Heart right ventricle (tissue), 16 donors: ENCODE data around the gene HSD3B1. TPM values are rescaled to one million over a fixed set of nuclear protein-coding genes. Genes with fewer than 3 reads are reported as not detected.

Source experiments
- ATAC-seq, 8 donors: fragments of 200-7000 bp; cut with Tn5 transposase; one replicate each; pipeline ENCODE4 v1.9.1; 2020; ENCODE audit warnings: mild to moderate bottlenecking in 8 of 8, moderate library complexity in 8 of 8, moderate number of reproducible peaks in 1 of 8
- DNase-seq, 2 donors: peaks; one replicate each; pipeline ENCODE4 v3.0.0-alpha.2; 2020
- H3K27ac ChIP-seq, 10 donors: fragments of 200-600 bp; sonication (generic) in 2 of 10; one replicate each; pipeline versions ENCODE4 v1.5.0 to v1.8.0; 2020 to 2022; ENCODE audit warnings: mild to moderate bottlenecking in 3 of 10
- H3K27me3 ChIP-seq, 7 donors: fragments of 200-600 bp; one replicate each; pipeline ENCODE4 v1.8.0; 2021 to 2022; ENCODE audit warnings: mild to moderate bottlenecking in 2 of 7
- H3K36me3 ChIP-seq, 9 donors: fragments of 200-600 bp; sonication (generic) in 1 of 9; one replicate each; pipeline versions ENCODE4 v1.5.0 to v1.8.0; 2020 to 2022; ENCODE audit warnings: mild to moderate bottlenecking in 2 of 9
- H3K4me1 ChIP-seq, 9 donors: fragments of 200-600 bp; sonication (generic) in 1 of 9; one replicate each; pipeline versions ENCODE4 v1.5.0 to v1.8.0; 2020 to 2022; ENCODE audit warnings: mild to moderate bottlenecking in 4 of 9
- H3K4me3 ChIP-seq, 10 donors: fragments of 200-600 bp; sonication (generic) in 2 of 10; one replicate each; pipeline versions ENCODE4 v1.5.0 to v1.8.0; 2020 to 2022; ENCODE audit warnings: mild to moderate bottlenecking in 7 of 10, moderate library complexity in 2 of 10
- H3K9me3 ChIP-seq, 11 donors: fragments of 200-600 bp in 10 of 11; sonication (generic) in 2 of 11; one replicate each; pipeline versions ENCODE4 v1.5.0 to v1.8.0; 2013 to 2022; ENCODE audit warnings: mild to moderate bottlenecking in 2 of 11, control low read depth in 1 of 11, moderate library complexity in 1 of 11
- WGBS, 2 donors: extraction: QIAGEN DNeasy Blood & Tissue Kit; methylation state at CpG; one replicate each; pipeline ENCODE4 v1.1.7; 2013; ENCODE audit warnings: inconsistent platforms in 1 of 2; 5-methylcytosine and 5-hydroxymethylcytosine counted together
- intact Hi-C, 10 donors: fragments of 100-400 bp; cut with DNase I; formaldehyde crosslinking; loops; one replicate each; pipeline versions ENCODE4 v1.11.1 to v1.14.2; 2022
- polyA plus RNA-seq, 2 donors: library from polyadenylated mRNA; stranded (reverse); fragments of 200-250 nt; gene quantifications; one replicate each; pipeline ENCODE4 v1.2.3, GENCODE V29; 2013
- total RNA-seq, 10 donors: library from RNA; stranded (reverse); fragmentation: NEBNext Ultra II Directional in 3 of 10; extraction: Animal tissue kit (Norgen Biotek cat#: 25700) in 3 of 10; gene quantifications; one replicate each; pipeline versions ENCODE4 v1.2.1 to v1.2.4, GENCODE V29; 2021 to 2023
- TF ChIP-seq, protein P1 (sequence below), 9 donors: fragments of 200-600 bp; sonication (generic) in 2 of 9; IDR thresholded peaks; one replicate each; pipeline versions ENCODE4 v1.5.0 to v1.8.0; 2021 to 2022; ENCODE audit warnings: antibody characterized with exemption in 9 of 9, mild to moderate bottlenecking in 5 of 9, moderate library complexity in 1 of 9
- donor health status: Arrhythmogenic right ventricular cardiomyopathy.
- donor health status: ischemic (EF 13 %, LVEDD 7.1; RV severe dilation, severe dysfunction).
- donor health status: healthy with polysubstance abuse.
- donor health status: DM: no; HTN: yes; CAD: no.
- donor health status: DM: no; HTN: no; CAD: no.
- donor health status: ischemic (EF 25% LVEDD 6.9; RV normal size, moderate dysfunction).
- donor health status: ischemic (EF 25% LVEDD 5.7; RV mildly dilated, moderate dysfunction).
- donor health status: healthy.
- donor health status: DM: yes; HTN: yes; CAD: no.
- donor health status: Ischemic cardiomyopathy.
- donor health status: ischemic (EF 35%, LVEDD 5.7; RV mildly dilated, moderate dysfunction).
- donor health status: nonischemic (EF 11% LVEDD 7.7; RV severe dilation, severe dysfunction).
- donor health status: DM: yes; HTN: yes; CAD: no.
- donor health status: PGD.
- donor health status: ischemic (EF 29% LVEDD 5.4; RV normal size, mild dysfunction).
- donor health status: nonischemic (EF 23%, LVEDD 6.1; RV moderate dilation, normal function).

Gene HSD3B1
- total and polyA plus RNA-seq, 12 donors: not detected

DNA sequence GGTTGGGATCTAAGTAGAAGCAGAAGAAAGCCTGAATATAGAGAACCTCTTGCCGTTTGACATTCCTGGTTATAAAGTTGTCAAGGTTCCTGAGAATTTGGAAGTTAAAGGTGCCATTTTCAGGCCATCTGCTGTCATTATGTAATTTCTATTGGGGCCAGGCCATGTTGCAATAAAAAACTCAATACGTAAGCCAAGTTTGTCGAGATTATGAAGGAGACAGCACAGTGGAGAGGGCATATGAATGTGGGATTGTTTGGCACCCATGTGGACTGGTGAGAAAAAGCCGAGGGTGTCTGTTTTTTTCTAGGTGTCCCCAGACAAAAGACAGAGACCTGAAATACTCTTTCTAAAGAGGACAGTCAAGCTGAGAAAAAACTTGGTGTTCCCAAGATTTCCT, 18.8 kb upstream of the HSD3B1 start:
- no peak for ATAC-seq
- 57 to 66% methylated on average over 4 of the region's 4 CpGs for WGBS, 2 donors
- no peak overlapping the region for H3K27ac ChIP-seq
- no peaks in the 10 kb centered on the region for H3K36me3 ChIP-seq
- no peaks in the 10 kb centered on the region for H3K4me1 ChIP-seq
- no peak for DNase-seq
- intact Hi-C loops: no loop called here
- H3K4me3 ChIP-seq: no peak overlapping the region
- no peaks in the 10 kb centered on the region for H3K27me3 ChIP-seq
- TF ChIP-seq, protein P1, sequence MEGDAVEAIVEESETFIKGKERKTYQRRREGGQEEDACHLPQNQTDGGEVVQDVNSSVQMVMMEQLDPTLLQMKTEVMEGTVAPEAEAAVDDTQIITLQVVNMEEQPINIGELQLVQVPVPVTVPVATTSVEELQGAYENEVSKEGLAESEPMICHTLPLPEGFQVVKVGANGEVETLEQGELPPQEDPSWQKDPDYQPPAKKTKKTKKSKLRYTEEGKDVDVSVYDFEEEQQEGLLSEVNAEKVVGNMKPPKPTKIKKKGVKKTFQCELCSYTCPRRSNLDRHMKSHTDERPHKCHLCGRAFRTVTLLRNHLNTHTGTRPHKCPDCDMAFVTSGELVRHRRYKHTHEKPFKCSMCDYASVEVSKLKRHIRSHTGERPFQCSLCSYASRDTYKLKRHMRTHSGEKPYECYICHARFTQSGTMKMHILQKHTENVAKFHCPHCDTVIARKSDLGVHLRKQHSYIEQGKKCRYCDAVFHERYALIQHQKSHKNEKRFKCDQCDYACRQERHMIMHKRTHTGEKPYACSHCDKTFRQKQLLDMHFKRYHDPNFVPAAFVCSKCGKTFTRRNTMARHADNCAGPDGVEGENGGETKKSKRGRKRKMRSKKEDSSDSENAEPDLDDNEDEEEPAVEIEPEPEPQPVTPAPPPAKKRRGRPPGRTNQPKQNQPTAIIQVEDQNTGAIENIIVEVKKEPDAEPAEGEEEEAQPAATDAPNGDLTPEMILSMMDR (IDR thresholded peaks at IDR 0.05): no peak
- no peaks in the 10 kb centered on the region for H3K9me3 ChIP-seq

DNA sequence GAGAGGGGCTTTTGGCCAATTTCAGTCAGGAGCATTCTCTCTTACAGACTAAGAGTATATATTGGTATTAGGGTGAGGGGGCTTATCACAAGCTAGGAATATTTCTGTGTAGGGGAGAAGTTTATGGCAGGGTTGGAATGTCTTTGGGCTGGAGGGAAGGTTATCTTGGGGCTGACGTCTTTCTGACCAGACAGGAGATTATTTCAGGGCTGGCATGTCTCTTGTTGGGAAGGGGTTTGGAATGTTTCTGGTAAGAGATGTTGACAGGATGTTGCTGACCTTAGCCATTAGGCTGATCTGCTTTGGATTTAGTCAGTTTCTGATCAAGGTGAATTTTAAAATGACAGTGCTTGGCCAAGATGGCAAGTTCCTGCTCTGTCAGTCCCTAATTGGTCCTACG, 17.8 kb upstream of the HSD3B1 start:
- WGBS, 2 donors: 58 to 59% methylated on average over 2 of the region's 2 CpGs
- H3K36me3 ChIP-seq: no peaks in the 10 kb centered on the region
- DNase-seq (no peak), ATAC-seq (no peak)
- no peaks in the 10 kb centered on the region for H3K27me3 ChIP-seq
- no peak overlapping the region for H3K27ac ChIP-seq
- H3K4me3 ChIP-seq: no peak overlapping the region
- no peaks in the 10 kb centered on the region for H3K4me1 ChIP-seq
- intact Hi-C loops: no loop called here
- TF ChIP-seq, protein P1 (IDR thresholded peaks at IDR 0.05): no peak
- peaks cover 0 to 6% (median 0%) of the 10 kb centered on the region in 11 donors for H3K9me3 ChIP-seq

DNA sequence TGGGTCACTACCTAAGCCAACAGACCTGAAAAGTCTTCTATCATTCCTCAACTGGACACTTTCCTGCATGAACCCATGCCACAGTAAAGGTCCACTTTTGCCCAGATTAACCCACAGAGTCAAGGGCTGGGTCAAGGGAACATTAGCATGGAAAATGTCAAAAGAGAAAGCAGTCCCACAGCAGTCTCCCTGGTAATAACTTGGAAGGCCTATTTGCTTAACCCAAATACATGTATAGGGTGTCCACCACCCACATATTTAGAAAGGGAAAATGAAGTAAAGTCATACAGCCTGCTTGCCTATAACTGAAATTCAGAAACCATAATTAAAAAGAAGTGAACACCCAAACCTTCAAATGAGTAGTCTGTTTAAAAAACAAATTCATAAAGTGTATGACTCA, 16.1 kb upstream of the HSD3B1 start:
- no peak overlapping the region for H3K27ac ChIP-seq
- H3K9me3 ChIP-seq: peaks cover 0 to 16% (median 0%) of the 10 kb centered on the region in 11 donors
- TF ChIP-seq, protein P1 (IDR thresholded peaks at IDR 0.05): no peak
- intact Hi-C loops: no loop called here
- no peak overlapping the region for H3K4me3 ChIP-seq
- H3K36me3 ChIP-seq: no peaks in the 10 kb centered on the region
- no peaks in the 10 kb centered on the region for H3K4me1 ChIP-seq
- H3K27me3 ChIP-seq: no peaks in the 10 kb centered on the region
- ATAC-seq (no peak), DNase-seq (no peak)

DNA sequence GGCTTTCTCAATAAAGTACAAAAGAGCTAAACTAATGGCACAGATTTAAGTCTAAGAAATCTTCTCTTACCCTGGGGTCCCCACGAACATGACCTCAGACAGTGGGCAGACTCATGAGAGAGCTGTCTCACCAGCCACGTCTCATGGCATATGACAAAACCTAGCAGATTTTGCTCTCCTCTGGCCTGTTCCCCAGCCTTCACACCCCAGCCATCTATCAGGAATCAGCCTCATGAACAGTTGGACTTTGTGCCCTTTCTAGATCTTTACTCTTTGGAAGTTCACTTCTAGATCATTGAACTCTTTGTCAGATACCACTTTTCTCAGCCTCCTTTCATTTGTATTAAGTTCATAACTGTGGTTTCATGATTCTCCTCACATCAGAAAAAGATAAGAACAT, 14.2 kb upstream of the HSD3B1 start:
- H3K4me1 ChIP-seq: no peaks in the 10 kb centered on the region
- DNase-seq: no peak

More for the DNA sequence above, 14.2 kb upstream of the HSD3B1 start:
- 70 to 86% methylated on average over 2 of the region's 2 CpGs for WGBS, 2 donors
- H3K9me3 ChIP-seq: peaks cover 0 to 23% (median 0%) of the 10 kb centered on the region in 11 donors
- H3K36me3 ChIP-seq: no peaks in the 10 kb centered on the region
- H3K27me3 ChIP-seq: no peaks in the 10 kb centered on the region
- ATAC-seq: no peak
- no peak overlapping the region for H3K27ac ChIP-seq
- no peak overlapping the region for H3K4me3 ChIP-seq
- intact Hi-C loops: no loop called here
- TF ChIP-seq, protein P1 (IDR thresholded peaks at IDR 0.05): no peak
